ENCODE data around the gene PATZ1. TPM values are rescaled to one million over a fixed set of nuclear protein-coding genes. Genes with fewer than 3 reads are reported as not detected.
A peak's percentile ranks its signal among the peaks of the same experiment; 100 is the strongest.

Gene PATZ1
- total RNA-seq, 2 experiments from 2014 or later, result 28.4 to 29.0 TPM

- CTCF ChIA-PET, result interaction anchor here (0.6 to 11.5 kb wide), 39 partner anchors 8 to 890 kb away, joined by 3 to 196 read pairs (median 4); partner anchors contain the start of genes DRG1, LIMK2, PIK3IP1 and SELENOM
- Mint-ChIP-seq H3K9me3 (peaks cover 2% of the 10 kb centered on the region), H3K27ac (no peak overlapping the region), H3K4me3 (no peak overlapping the region), H3K36me3 (ENCODE audit: low read depth) (peaks cover 9% of the 10 kb centered on the region), H3K4me1 (ENCODE audit: low read depth) (peaks cover 10% of the 10 kb centered on the region), H3K27me3 (no peaks in the 10 kb centered on the region)
- DNase-seq (peak; percentile 80), ATAC-seq (peak; percentile 70)
- intact Hi-C loops (cut with micrococcal nuclease), result loop anchor here (5.0 kb wide), 1 partner anchor 101 kb away; the partner anchor contains the start of gene LIMK2
- POLR2A ChIA-PET, result interaction anchor here (0.9 to 2.7 kb wide), 6 partner anchors 11 to 319 kb away, joined by 3 to 11 read pairs (median 3); partner anchors contain the start of gene PIK3IP1
- TF ChIP-seq CTCF (IDR thresholded peaks at IDR 0.05), result peak; percentile 95
Measured at GRCh38 chr22:31313366-31314147, 32.6 kb downstream of the PATZ1 start.

- CTCF ChIA-PET, result interaction anchor here (11.5 kb wide), 1 partner anchor 12 kb away, joined by 196 read pairs; the partner anchor contains the start of gene PIK3IP1
Measured at GRCh38 chr22:31308181-31308580, 38.0 kb downstream of the PATZ1 start.

GRCh38 chr22:31305194-31305593 lies 41.0 kb downstream of the PATZ1 start:
- ChIA-PET CTCF (interaction anchor here (11.5 to 18.7 kb wide), 2 partner anchors 6 to 9 kb away, joined by 196 read pairs; partner anchors contain the start of gene PIK3IP1), POLR2A (interaction anchor here (6.5 kb wide), 1 partner anchor 14 kb away, joined by 63 read pairs; the partner anchor contains the start of gene PIK3IP1)
- no peaks in the 10 kb centered on the region for H3K36me3 Mint-ChIP-seq (ENCODE audit: low read depth)
- TF ChIP-seq CTCF (IDR thresholded peaks at IDR 0.05), result no peak
- no peak for ATAC-seq
- no peak overlapping the region for H3K27ac Mint-ChIP-seq
- no peaks in the 10 kb centered on the region for H3K27me3 Mint-ChIP-seq
- no peaks in the 10 kb centered on the region for H3K9me3 Mint-ChIP-seq
- H3K4me3 Mint-ChIP-seq, result no peak overlapping the region
- intact Hi-C loops (cut with micrococcal nuclease), result no loop called here
- peaks cover 37% of the 10 kb centered on the region for H3K4me1 Mint-ChIP-seq (ENCODE audit: low read depth)
- DNase-seq, result no peak

More at GRCh38 chr22:31308181-31308580, 38.0 kb downstream of the PATZ1 start:
- intact Hi-C loops (cut with micrococcal nuclease), result no loop called here
- H3K27me3 Mint-ChIP-seq, result no peaks in the 10 kb centered on the region
- H3K27ac Mint-ChIP-seq, result peak overlapping the region; percentile 29
- no peaks in the 10 kb centered on the region for H3K36me3 Mint-ChIP-seq (ENCODE audit: low read depth)
- no peak for TF ChIP-seq CTCF (IDR thresholded peaks at IDR 0.05)
- H3K4me3 Mint-ChIP-seq, result no peak overlapping the region
- DNase-seq (no peak), ATAC-seq (no peak)
- peaks cover 28% of the 10 kb centered on the region for H3K4me1 Mint-ChIP-seq (ENCODE audit: low read depth)
- no peaks in the 10 kb centered on the region for H3K9me3 Mint-ChIP-seq
- POLR2A ChIA-PET, result interaction anchor here (0.8 to 1.3 kb wide), 3 partner anchors 10 to 17 kb away, joined by 3 to 5 read pairs (median 3); no protein-coding TSS in a partner anchor

GRCh38 chr22:31302537-31302936 lies 43.6 kb downstream of the PATZ1 start:
- TF ChIP-seq CTCF (IDR thresholded peaks at IDR 0.05), result no peak
- Mint-ChIP-seq H3K9me3 (no peaks in the 10 kb centered on the region), H3K4me3 (no peak overlapping the region), H3K27ac (no peak overlapping the region), H3K4me1 (ENCODE audit: low read depth) (peaks cover 31% of the 10 kb centered on the region), H3K27me3 (no peaks in the 10 kb centered on the region), H3K36me3 (ENCODE audit: low read depth) (no peaks in the 10 kb centered on the region)
- ATAC-seq (no peak), DNase-seq (no peak)
- CTCF ChIA-PET, result interaction anchor here (1.1 to 18.7 kb wide), 4 partner anchors 8 to 194 kb away, joined by 3 to 196 read pairs (median 4); partner anchors contain the start of gene LIMK2
- intact Hi-C loops (cut with micrococcal nuclease), result no loop called here
- POLR2A ChIA-PET, result interaction anchor here (0.9 to 6.5 kb wide), 4 partner anchors 11 to 89 kb away, joined by 3 to 63 read pairs (median 3); partner anchors contain the start of gene PIK3IP1
